ENCODE measurements around the gene TOMM40. TPM values are rescaled to one million over a fixed set of nuclear protein-coding genes. Genes with fewer than 3 reads are reported as not detected.

TOMM40 gene
- total and polyA plus RNA-seq, 2 of the 13 experiments (the other 11 are each of a cell fraction or from before 2014, with no cell fraction given), result 72.0 to 110 TPM

DNA sequence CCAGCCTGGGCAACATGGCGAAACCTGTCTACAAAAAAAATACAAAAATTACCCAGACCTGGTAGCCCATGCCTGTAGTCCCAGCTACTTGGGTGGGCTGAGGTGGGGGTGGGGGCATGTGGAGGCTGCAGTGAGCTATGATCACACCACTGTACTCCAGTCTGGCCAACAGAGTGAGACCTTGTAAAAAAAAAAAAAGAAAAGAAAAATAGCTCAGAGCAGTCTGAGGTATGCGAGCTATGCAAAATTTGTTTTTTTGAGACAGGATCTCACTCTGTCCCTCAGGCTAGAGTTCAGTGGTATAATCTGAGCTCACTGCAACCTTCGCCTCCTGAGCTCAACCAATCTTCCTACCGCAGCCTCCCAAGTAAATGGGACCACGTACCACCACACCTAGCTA lies 7.1 kb upstream of the TOMM40 start:
- CTCF ChIA-PET (ENCODE audit: low intra/inter-chr PET ratio, low total read pairs), result no interaction called here
- WGBS (ENCODE audit: low lambda C conversion rate), result 100% methylated on average over 5 of the region's 5 CpGs
- H3K9me3 ChIP-seq (ENCODE audit: low read length), result no peaks in the 10 kb centered on the region
- no peaks in the 10 kb centered on the region for H4K20me1 ChIP-seq (ENCODE audit: insufficient read depth, low read length)
- no peak overlapping the region for H3K4me3 ChIP-seq (replicated peaks in 1 of 3; ENCODE audit: insufficient read depth in 1 of 3, low read depth in 2 of 3, low read length in 3 of 3)
- POLR2A ChIA-PET, result interaction anchor here (0.7 to 1.7 kb wide), 5 partner anchors 10 to 38 kb away, joined by 3 to 6 read pairs (median 3); partner anchors contain the start of genes APOE and NECTIN2
- in situ Hi-C loops (cut with HindIII; ENCODE audit: extremely low pct_ligation_motif_present, low pct_unique_long_range_greater_than_20kb), result no loop called here
- H3K79me2 ChIP-seq (ENCODE audit: insufficient read depth, low read length), result no peaks in the 10 kb centered on the region
- TF ChIP-seq TEAD3 (CRISPR knock-in tag; optimal IDR thresholded peaks at IDR 0.05; ENCODE audit: borderline replicate concordance), result peak; percentile 43
- no peak for TF ChIP-seq IRF1 (CRISPR knock-in tag; IDR thresholded peaks at IDR 0.05; ENCODE audit: low read depth)
- peaks cover 22% of the 10 kb centered on the region for H3K4me1 ChIP-seq (ENCODE audit: insufficient read depth, low read length)
- no peaks in the 10 kb centered on the region for H3K27me3 ChIP-seq (ENCODE audit: control insufficient read depth in 1 of 2, insufficient read depth in 2 of 2, low read length in 2 of 2)
- ATAC-seq, result peak; percentile 22; the same call in 1 of the 3 replicates
- DNase-seq (ENCODE audit: low spot score), result no peak
- no peak overlapping the region for H3K9ac ChIP-seq (ENCODE audit: insufficient read depth, low read depth, low read length)
- no peak for FAIRE-seq
- intact Hi-C loops (cut with micrococcal nuclease; ENCODE audit: unreplicated experiment), result no loop called here
- no peak overlapping the region for H2AFZ ChIP-seq (ENCODE audit: low read length)
- peak overlapping the region; percentile 18 for H3K27ac ChIP-seq (ENCODE audit: extremely low read length, insufficient read depth, low read length)
- H3K4me2 ChIP-seq (ENCODE audit: low read depth, low read length), result no peak overlapping the region
- no TSS peak for BruUV-seq (replicated peaks)
- peaks cover 5 to 22% of the 10 kb centered on the region in 2 experiments; a peak in 4 of 5 replicates for H3K36me3 ChIP-seq (replicated peaks in 1 of 2; ENCODE audit: control insufficient read depth in 1 of 2, insufficient read depth in 2 of 2, low read length in 2 of 2)

GRCh38 chr19:44884566-44884965 lies 6.5 kb upstream of the TOMM40 start:
- CTCF ChIA-PET (ENCODE audit: low intra/inter-chr PET ratio, low total read pairs), result no interaction called here
- POLR2A ChIA-PET, result interaction anchor here (0.9 to 1.7 kb wide), 3 partner anchors 10 to 39 kb away, joined by 3 to 6 read pairs (median 6); partner anchors contain the start of genes APOE and NECTIN2
- peak overlapping the region; percentile 18 for H3K27ac ChIP-seq (ENCODE audit: extremely low read length, insufficient read depth, low read length)
- peaks cover 19% of the 10 kb centered on the region for H3K4me1 ChIP-seq (ENCODE audit: insufficient read depth, low read length)
- H4K20me1 ChIP-seq (ENCODE audit: insufficient read depth, low read length), result no peaks in the 10 kb centered on the region
- H3K4me3 ChIP-seq (replicated peaks in 1 of 3; ENCODE audit: insufficient read depth in 1 of 3, low read depth in 2 of 3, low read length in 3 of 3), result no peak overlapping the region
- H3K36me3 ChIP-seq (replicated peaks in 1 of 2; ENCODE audit: control insufficient read depth in 1 of 2, insufficient read depth in 2 of 2, low read length in 2 of 2), result peaks cover 5 to 20% of the 10 kb centered on the region in 2 experiments; a peak in 3 of 5 replicates
- no peak overlapping the region for H3K9ac ChIP-seq (ENCODE audit: insufficient read depth, low read depth, low read length)
- no peak overlapping the region for H2AFZ ChIP-seq (ENCODE audit: low read length)
- no peaks in the 10 kb centered on the region for H3K27me3 ChIP-seq (ENCODE audit: control insufficient read depth in 1 of 2, insufficient read depth in 2 of 2, low read length in 2 of 2)
- DNase-seq (ENCODE audit: low spot score) (no peak), ATAC-seq (no peak), FAIRE-seq (no peak)
- H3K79me2 ChIP-seq (ENCODE audit: insufficient read depth, low read length), result no peaks in the 10 kb centered on the region
- peak; percentile 60 for TF ChIP-seq ZFP36 (IDR thresholded peaks at IDR 0.05; ENCODE audit: borderline replicate concordance, low read depth, low read length, partially characterized antibody)
- TF ChIP-seq DDIT3 (CRISPR knock-in tag; IDR thresholded peaks at IDR 0.05), result no peak
- no peaks in the 10 kb centered on the region for H3K9me3 ChIP-seq (ENCODE audit: low read length)
- BruUV-seq (replicated peaks), result no TSS peak
- 95% methylated on average over 4 of the region's 4 CpGs for WGBS (ENCODE audit: low lambda C conversion rate)
- in situ Hi-C loops (cut with HindIII; ENCODE audit: extremely low pct_ligation_motif_present, low pct_unique_long_range_greater_than_20kb) (no loop called here), intact Hi-C loops (cut with micrococcal nuclease; ENCODE audit: unreplicated experiment) (no loop called here)
- no peak overlapping the region for H3K4me2 ChIP-seq (ENCODE audit: low read depth, low read length)

All from HepG2 (cell line).